SK-MEL-5 (cell line): ENCODE results near the gene NAB2. TPM values are rescaled to one million over a fixed set of nuclear protein-coding genes. Genes with fewer than 3 reads are reported as not detected.
"Not testable (repeated sequence)": the region's sequence is repeated elsewhere in the genome, so short reads cannot be mapped to it uniquely, and the experiment has no call there.

Experiments
- DNase-seq: peaks from one replicate; pipeline ENCODE4 v3.0.0-alpha.2; 2016; ENCODE audit warnings: low read depth, low spot score
- in situ Hi-C: cut with HindIII; loops from 2 replicates; pipeline ENCODE4 v1.10.0; 2016; ENCODE audit warnings: low sequenced_read_pairs, high pct_unique_total_duplicates, low pct_unique_long_range_greater_than_20kb
- total RNA-seq: library from RNA; depleted of rRNA; stranded (reverse); fragments of >200 nt; shearing (Covaris generic); gene quantifications from 2 replicates; pipeline ENCODE4 v1.2.3, GENCODE V29; 2014

The NAB2 gene
- total RNA-seq, 1 experiment from 2014 or later, result 79.0 TPM

GRCh38 chr12:57057067-57057751 is 31.7 kb upstream of the NAB2 start:
- no peak for DNase-seq
- in situ Hi-C loops, result no loop called here

- no peak for DNase-seq
- in situ Hi-C loops, result no loop called here
Measured at GRCh38 chr12:57058454-57058853, 30.5 kb upstream of the NAB2 start.

GRCh38 chr12:57063991-57064685 is 24.8 kb upstream of the NAB2 start:
- no peak for DNase-seq
- in situ Hi-C loops, result no loop called here

GRCh38 chr12:57066245-57066644 is 22.7 kb upstream of the NAB2 start:
- in situ Hi-C loops, result no loop called here
- no peak for DNase-seq

- DNase-seq, result peak; percentile 90
- in situ Hi-C loops, result no loop called here
Measured at GRCh38 chr12:57069523-57069922, 19.4 kb upstream of the NAB2 start.

- no peak for DNase-seq
- in situ Hi-C loops, result no loop called here
Measured at GRCh38 chr12:57072661-57073060, 16.3 kb upstream of the NAB2 start.

GRCh38 chr12:57073566-57074450 is 15.1 kb upstream of the NAB2 start:
- in situ Hi-C loops, DNase-seq: not testable (repeated sequence)

GRCh38 chr12:57078519-57079404 is 10.2 kb upstream of the NAB2 start, which contains the start of gene NEMP1:
Gene NEMP1, minus strand, starts transcription at chr12:57078791. Its CDS starts 46 bp downstream, at chr12:57078745.
- in situ Hi-C loops, result no loop called here
- peak; percentile 100 for DNase-seq

- no peak for DNase-seq
- in situ Hi-C loops, result no loop called here
Measured at GRCh38 chr12:57079821-57080220, 9.1 kb upstream of the NAB2 start.

GRCh38 chr12:57080855-57081254 is 8.1 kb upstream of the NAB2 start:
- in situ Hi-C loops, result no loop called here
- DNase-seq, result no peak

GRCh38 chr12:57085999-57086492 is 2.9 kb upstream of the NAB2 start:
- peak; percentile 59 for DNase-seq
- in situ Hi-C loops, result no loop called here

- in situ Hi-C loops, result no loop called here
- peak; percentile 61 for DNase-seq
Measured at GRCh38 chr12:57086493-57087009, 2.4 kb upstream of the NAB2 start.

- peak; percentile 91 for DNase-seq
- in situ Hi-C loops, result no loop called here
Measured at GRCh38 chr12:57087010-57087690, 1.8 kb upstream of the NAB2 start.

GRCh38 chr12:57087691-57088353 is 1.1 kb upstream of the NAB2 start:
- in situ Hi-C loops, result no loop called here
- DNase-seq, result peak; percentile 93

- DNase-seq, result peak; percentile 56
Measured at GRCh38 chr12:57089271-57090245, 644 bp downstream of the NAB2 start.

More at GRCh38 chr12:57089271-57090245, 644 bp downstream of the NAB2 start:
- in situ Hi-C loops, result no loop called here
